Liver (tissue), 9 donors: Measurements from ENCODE around the gene IL17A. TPM values are rescaled to one million over a fixed set of nuclear protein-coding genes. Genes with fewer than 3 reads are reported as not detected.

Experiments used
- DNase-seq: peaks from one replicate; pipeline ENCODE4 v3.0.0-alpha.2; 2017; ENCODE audit warnings: low spot score
- H3K27ac ChIP-seq, 2 donors: one replicate each; pipeline ENCODE4 v1.7.0; 2013; ENCODE audit warnings: inconsistent platforms in 2 of 2, low read length in 2 of 2, control low read depth in 1 of 2, low read depth in 1 of 2, mild to moderate bottlenecking in 1 of 2
- H3K27me3 ChIP-seq, 4 donors: one replicate each; pipeline versions ENCODE4 v1.6.1 to v1.7.0; 2013; ENCODE audit warnings: low read length in 3 of 4, inconsistent platforms in 1 of 4, mild to moderate bottlenecking in 1 of 4, moderate library complexity in 1 of 4; ENCODE audit not compliant: control insufficient read depth in 4 of 4, insufficient read depth in 4 of 4
- H3K36me3 ChIP-seq, 4 donors: one replicate each; pipeline versions ENCODE4 v1.6.1 to v1.7.0; 2013; ENCODE audit warnings: low read length in 3 of 4, mild to moderate bottlenecking in 3 of 4, low read depth in 1 of 4, moderate library complexity in 1 of 4; ENCODE audit not compliant: control insufficient read depth in 4 of 4, insufficient read depth in 3 of 4
- H3K4me1 ChIP-seq, 4 donors: one replicate each; pipeline versions ENCODE4 v1.6.1 to v1.7.0; 2013; ENCODE audit warnings: low read length in 3 of 4, mild to moderate bottlenecking in 3 of 4, moderate library complexity in 1 of 4; ENCODE audit not compliant: control insufficient read depth in 4 of 4, insufficient read depth in 4 of 4
- H3K4me3 ChIP-seq, 3 donors: one replicate each; pipeline versions ENCODE4 v1.6.1 to v1.7.0; 2013; ENCODE audit warnings: low read length in 3 of 3, control low read depth in 1 of 3, low read depth in 1 of 3, mild to moderate bottlenecking in 1 of 3
- H3K9ac ChIP-seq, 2 donors: one replicate each; pipeline ENCODE4 v1.7.0; 2013; ENCODE audit warnings: low read length in 2 of 2, mild to moderate bottlenecking in 2 of 2, moderate library complexity in 2 of 2, control low read depth in 1 of 2, low read depth in 1 of 2
- H3K9me3 ChIP-seq, 4 donors: one replicate each; pipeline versions ENCODE4 v1.6.1 to v1.7.0; 2013; ENCODE audit warnings: low read length in 3 of 4; ENCODE audit not compliant: control insufficient read depth in 4 of 4
- FOXA1 ChIP-seq: IDR thresholded peaks from 2 replicates; pipeline ENCODE4 v1.6.1; 2016; ENCODE audit warnings: antibody characterized with exemption
- FOXA2 ChIP-seq: IDR thresholded peaks from 2 replicates; pipeline ENCODE4 v1.6.1; 2016; ENCODE audit warnings: antibody characterized with exemption
- GABPA ChIP-seq, 2 donors: IDR thresholded peaks in 1 of 2; conservative IDR thresholded peaks in 1 of 2; 2 replicates each; pipeline ENCODE4 v1.6.1; 2016; ENCODE audit warnings: antibody characterized with exemption in 2 of 2, mild to moderate bottlenecking in 1 of 2, moderate library complexity in 1 of 2
- HNF4A ChIP-seq, 2 donors: conservative IDR thresholded peaks; 2 replicates each; pipeline ENCODE4 v1.6.1; 2016; ENCODE audit warnings: antibody characterized with exemption in 2 of 2, mild to moderate bottlenecking in 2 of 2
- HNF4G ChIP-seq: IDR thresholded peaks from 2 replicates; pipeline ENCODE4 v1.6.1; 2016; ENCODE audit warnings: antibody characterized with exemption
- JUND ChIP-seq, 2 donors: IDR thresholded peaks; 2 replicates each; pipeline ENCODE4 v1.6.1; 2016; ENCODE audit warnings: antibody characterized with exemption in 2 of 2
- MAX ChIP-seq: IDR thresholded peaks from 2 replicates; pipeline ENCODE4 v1.6.1; 2016; ENCODE audit warnings: antibody characterized with exemption
- RAD21 ChIP-seq, 2 donors: IDR thresholded peaks; 2 replicates each; pipeline ENCODE4 v1.6.1; 2016; ENCODE audit warnings: antibody characterized with exemption in 2 of 2, mild to moderate bottlenecking in 2 of 2
- RXRA ChIP-seq, 2 donors: IDR thresholded peaks; 2 replicates each; pipeline ENCODE4 v1.6.1; 2017 to 2018; ENCODE audit warnings: antibody characterized with exemption in 2 of 2, mild to moderate bottlenecking in 1 of 2
- SP1 ChIP-seq: IDR thresholded peaks from 2 replicates; pipeline ENCODE4 v1.6.1; 2018; ENCODE audit warnings: antibody characterized with exemption, mild to moderate bottlenecking
- TAF1 ChIP-seq: conservative IDR thresholded peaks from 2 replicates; pipeline ENCODE4 v1.6.1; 2016; ENCODE audit warnings: antibody characterized with exemption, mild to moderate bottlenecking
- YY1 ChIP-seq: IDR thresholded peaks from 2 replicates; pipeline ENCODE4 v1.6.1; 2016; ENCODE audit warnings: antibody characterized with exemption, mild to moderate bottlenecking
- ZBTB33 ChIP-seq: IDR thresholded peaks from 2 replicates; pipeline ENCODE4 v1.6.1; 2016; ENCODE audit warnings: antibody characterized with exemption
- WGBS: extraction: QIAGEN DNeasy Blood & Tissue Kit; methylation state at CpG from one replicate; pipeline ENCODE4 v1.1.7; 2013; 5-methylcytosine and 5-hydroxymethylcytosine counted together
- polyA plus RNA-seq, 2 donors: library from polyadenylated mRNA; stranded (reverse) in 1 of 2; unstranded in 1 of 2; fragments of 200-250 nt in 1 of 2; fragments of >200 nt in 1 of 2; fragmentation: Nextera tagmentation in 1 of 2; extraction: Ambion mirVana in 1 of 2; gene quantifications; one replicate each; pipeline versions ENCODE4 v1.2.1 to v1.2.3, GENCODE V29; 2013 to 2015
- total RNA-seq, 2 donors: library from RNA; depleted of rRNA; stranded (reverse); fragments of >200 nt; gene quantifications; one replicate each; pipeline ENCODE4 v1.2.3, GENCODE V29; 2014
- TF ChIP-seq, protein P1 (sequence below): IDR thresholded peaks from 2 replicates; pipeline ENCODE4 v1.6.1; 2016; ENCODE audit warnings: antibody characterized with exemption, mild to moderate bottlenecking
- TF ChIP-seq, protein P2 (sequence below): fragments of 150-350 bp; IDR thresholded peaks from 2 replicates; pipeline ENCODE4 v1.5.1; 2017; ENCODE audit warnings: improper control_type of control experiment, low read depth, low read length; ENCODE audit not compliant: missing input control
- TF ChIP-seq, protein P3 (sequence below): IDR thresholded peaks from 2 replicates; pipeline ENCODE4 v1.6.1; 2016; ENCODE audit warnings: antibody characterized with exemption
- donor health status: healthy.
- donor health status: healthy.
- donor health status: healthy.
- donor health status: healthy.
- donor health status: healthy.

IL17A gene
- total and polyA plus RNA-seq, 4 donors, result not detected

- Histone ChIP-seq H3K9ac (no peak overlapping the region), H3K9me3 (no peaks in the 10 kb centered on the region), H3K4me1 (peaks cover 0 to 4% (median 0%) of the 10 kb centered on the region in 4 donors), H3K4me3 (no peak overlapping the region), H3K27me3 (no peaks in the 10 kb centered on the region), H3K27ac (no peak overlapping the region), H3K36me3 (no peaks in the 10 kb centered on the region)
- WGBS, result 93% methylated on average over 2 of the region's 2 CpGs
- TF ChIP-seq JUND (IDR thresholded peaks at IDR 0.05) (no peak), YY1 (no peak), GABPA (IDR thresholded peaks at IDR 0.05 in 1 of 2, conservative IDR thresholded peaks at IDR 0.05 in 1 of 2) (no peak), FOXA2 (no peak), HNF4A (conservative IDR thresholded peaks at IDR 0.05) (no peak), HNF4G (no peak), ZBTB33 (no peak), TAF1 (no peak), RAD21 (IDR thresholded peaks at IDR 0.05) (no peak), RXRA (IDR thresholded peaks at IDR 0.05) (no peak), MAX (no peak), FOXA1 (no peak)
- TF ChIP-seq, protein P1, sequence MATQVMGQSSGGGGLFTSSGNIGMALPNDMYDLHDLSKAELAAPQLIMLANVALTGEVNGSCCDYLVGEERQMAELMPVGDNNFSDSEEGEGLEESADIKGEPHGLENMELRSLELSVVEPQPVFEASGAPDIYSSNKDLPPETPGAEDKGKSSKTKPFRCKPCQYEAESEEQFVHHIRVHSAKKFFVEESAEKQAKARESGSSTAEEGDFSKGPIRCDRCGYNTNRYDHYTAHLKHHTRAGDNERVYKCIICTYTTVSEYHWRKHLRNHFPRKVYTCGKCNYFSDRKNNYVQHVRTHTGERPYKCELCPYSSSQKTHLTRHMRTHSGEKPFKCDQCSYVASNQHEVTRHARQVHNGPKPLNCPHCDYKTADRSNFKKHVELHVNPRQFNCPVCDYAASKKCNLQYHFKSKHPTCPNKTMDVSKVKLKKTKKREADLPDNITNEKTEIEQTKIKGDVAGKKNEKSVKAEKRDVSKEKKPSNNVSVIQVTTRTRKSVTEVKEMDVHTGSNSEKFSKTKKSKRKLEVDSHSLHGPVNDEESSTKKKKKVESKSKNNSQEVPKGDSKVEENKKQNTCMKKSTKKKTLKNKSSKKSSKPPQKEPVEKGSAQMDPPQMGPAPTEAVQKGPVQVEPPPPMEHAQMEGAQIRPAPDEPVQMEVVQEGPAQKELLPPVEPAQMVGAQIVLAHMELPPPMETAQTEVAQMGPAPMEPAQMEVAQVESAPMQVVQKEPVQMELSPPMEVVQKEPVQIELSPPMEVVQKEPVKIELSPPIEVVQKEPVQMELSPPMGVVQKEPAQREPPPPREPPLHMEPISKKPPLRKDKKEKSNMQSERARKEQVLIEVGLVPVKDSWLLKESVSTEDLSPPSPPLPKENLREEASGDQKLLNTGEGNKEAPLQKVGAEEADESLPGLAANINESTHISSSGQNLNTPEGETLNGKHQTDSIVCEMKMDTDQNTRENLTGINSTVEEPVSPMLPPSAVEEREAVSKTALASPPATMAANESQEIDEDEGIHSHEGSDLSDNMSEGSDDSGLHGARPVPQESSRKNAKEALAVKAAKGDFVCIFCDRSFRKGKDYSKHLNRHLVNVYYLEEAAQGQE, result no peak
- TF ChIP-seq, protein P2, sequence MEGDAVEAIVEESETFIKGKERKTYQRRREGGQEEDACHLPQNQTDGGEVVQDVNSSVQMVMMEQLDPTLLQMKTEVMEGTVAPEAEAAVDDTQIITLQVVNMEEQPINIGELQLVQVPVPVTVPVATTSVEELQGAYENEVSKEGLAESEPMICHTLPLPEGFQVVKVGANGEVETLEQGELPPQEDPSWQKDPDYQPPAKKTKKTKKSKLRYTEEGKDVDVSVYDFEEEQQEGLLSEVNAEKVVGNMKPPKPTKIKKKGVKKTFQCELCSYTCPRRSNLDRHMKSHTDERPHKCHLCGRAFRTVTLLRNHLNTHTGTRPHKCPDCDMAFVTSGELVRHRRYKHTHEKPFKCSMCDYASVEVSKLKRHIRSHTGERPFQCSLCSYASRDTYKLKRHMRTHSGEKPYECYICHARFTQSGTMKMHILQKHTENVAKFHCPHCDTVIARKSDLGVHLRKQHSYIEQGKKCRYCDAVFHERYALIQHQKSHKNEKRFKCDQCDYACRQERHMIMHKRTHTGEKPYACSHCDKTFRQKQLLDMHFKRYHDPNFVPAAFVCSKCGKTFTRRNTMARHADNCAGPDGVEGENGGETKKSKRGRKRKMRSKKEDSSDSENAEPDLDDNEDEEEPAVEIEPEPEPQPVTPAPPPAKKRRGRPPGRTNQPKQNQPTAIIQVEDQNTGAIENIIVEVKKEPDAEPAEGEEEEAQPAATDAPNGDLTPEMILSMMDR, result no peak
- TF ChIP-seq, protein P3, sequence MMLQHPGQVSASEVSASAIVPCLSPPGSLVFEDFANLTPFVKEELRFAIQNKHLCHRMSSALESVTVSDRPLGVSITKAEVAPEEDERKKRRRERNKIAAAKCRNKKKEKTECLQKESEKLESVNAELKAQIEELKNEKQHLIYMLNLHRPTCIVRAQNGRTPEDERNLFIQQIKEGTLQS, result no peak
- DNase-seq, result no peak
Measured at GRCh38 chr6:52149949-52150348, 36.2 kb upstream of the IL17A start.

- Histone ChIP-seq H3K27ac (no peak overlapping the region), H3K27me3 (no peaks in the 10 kb centered on the region), H3K36me3 (no peaks in the 10 kb centered on the region), H3K4me3 (no peak overlapping the region), H3K9ac (no peak overlapping the region), H3K9me3 (no peaks in the 10 kb centered on the region), H3K4me1 (peaks cover 0 to 4% (median 0%) of the 10 kb centered on the region in 4 donors)
- no peak for DNase-seq
- TF ChIP-seq YY1 (no peak), MAX (no peak), RXRA (IDR thresholded peaks at IDR 0.05) (no peak), HNF4G (no peak), FOXA1 (no peak), FOXA2 (no peak), SP1 (no peak)
- TF ChIP-seq, protein P2, result no peak
- TF ChIP-seq, protein P1, result no peak
Measured at GRCh38 chr6:52152070-52152423, 34.1 kb upstream of the IL17A start.
